Panc1 (cell line): ENCODE data around the gene PKNOX2. TPM values are rescaled to one million over a fixed set of nuclear protein-coding genes. Genes with fewer than 3 reads are reported as not detected.
A peak's percentile ranks its signal among the peaks of the same experiment; 100 is the strongest.

Experiments used
- ATAC-seq: fragments of 200-7000 bp; cut with Tn5 transposase; 2 replicates; pipeline ENCODE4 v1.9.1; 2020; ENCODE audit warnings: mild to moderate bottlenecking, moderate library complexity
- BruUV-seq: library from RNA; stranded (reverse); fragments of 400-500 nt; replicated peaks from 2 replicates; lab custom pipeline; 2021; lab: Mats Ljungman, UMichigan
- CTCF ChIA-PET: fragments of 300-600 bp; sonication (Branson Sonifier 250); formaldehyde crosslinking; loops from one replicate; lab custom pipeline; 2022; ENCODE audit warnings: antibody characterized with exemption; lab: Charles Lee
- POLR2A ChIA-PET: fragments of 300-600 bp; sonication (Branson Sonifier 250); formaldehyde crosslinking; loops from one replicate; lab custom pipeline; 2022; ENCODE audit warnings: antibody characterized with exemption; lab: Charles Lee
- DNase-seq: peaks from one replicate; pipeline ENCODE4 v3.0.0-alpha.2; 2010; ENCODE audit warnings: low read depth, low spot score
- H3K27ac ChIP-seq: 2 replicates; pipeline ENCODE4 v1.5.1; 2011; ENCODE audit warnings: mild to moderate bottlenecking, low read length, inconsistent platforms
- H3K27me3 ChIP-seq: fragments of 200-500 bp; sonication (Bioruptor generic); 2 replicates; pipeline ENCODE4 v1.6.0; 2014; ENCODE audit warnings: low read length, inconsistent platforms; ENCODE audit not compliant: control insufficient read depth, insufficient read depth
- H3K36me3 ChIP-seq: fragments of 200-500 bp; sonication (Bioruptor generic); 2 replicates; pipeline ENCODE4 v1.5.1; 2014; ENCODE audit warnings: inconsistent platforms, mild to moderate bottlenecking, low read length, moderate library complexity; ENCODE audit not compliant: control insufficient read depth, insufficient read depth
- H3K4me1 ChIP-seq: 2 replicates; pipeline ENCODE4 v1.5.1; 2011; ENCODE audit warnings: inconsistent platforms, mild to moderate bottlenecking, low read length, moderate library complexity; ENCODE audit not compliant: control insufficient read depth, insufficient read depth
- H3K4me3 ChIP-seq, 2 experiments: 2 replicates each; pipeline ENCODE4 v1.5.1; 2011 to 2012; ENCODE audit warnings: low read depth in 2 of 2, low read length in 2 of 2, mild to moderate bottlenecking in 2 of 2, inconsistent platforms in 1 of 2, moderate library complexity in 1 of 2
- H3K9me3 ChIP-seq: fragments of 200-500 bp; sonication (Bioruptor generic); 2 replicates; pipeline ENCODE4 v1.5.1; 2014; ENCODE audit warnings: low read depth, mild to moderate bottlenecking, inconsistent platforms, low read length, moderate library complexity; ENCODE audit not compliant: control insufficient read depth, insufficient read depth
- POLR2AphosphoS5 ChIP-seq: IDR thresholded peaks from 2 replicates; pipeline ENCODE4 v1.6.1; 2012; ENCODE audit warnings: mild to moderate bottlenecking, low read depth, low read length, moderate library complexity
- REST ChIP-seq, 2 experiments: IDR thresholded peaks; 2 replicates each; pipeline ENCODE4 v1.6.1; 2011 to 2012; ENCODE audit warnings: low read depth in 2 of 2, control low read depth in 1 of 2, low read length in 1 of 2, mild to moderate bottlenecking in 1 of 2, moderate library complexity in 1 of 2; ENCODE audit not compliant: insufficient read depth in 1 of 2
- SIN3A ChIP-seq: IDR thresholded peaks from 2 replicates; pipeline ENCODE4 v1.6.1; 2012; ENCODE audit warnings: low read depth, mild to moderate bottlenecking, low read length, moderate library complexity, borderline replicate concordance; ENCODE audit not compliant: insufficient read depth
- TCF7L2 ChIP-seq: IDR thresholded peaks from 2 replicates; pipeline ENCODE4 v1.6.1; 2011; ENCODE audit warnings: mild to moderate bottlenecking, low read depth, low read length, inconsistent platforms
- in situ Hi-C: cut with HindIII; loops from 2 replicates; pipeline ENCODE4 v1.10.0; 2016; ENCODE audit warnings: low sequenced_read_pairs, low pct_unique_long_range_greater_than_20kb
- intact Hi-C: fragments of 100-400 bp; cut with micrococcal nuclease; formaldehyde crosslinking; loops from one replicate; pipeline ENCODE4 v1.10.0; 2022; ENCODE audit not compliant: unreplicated experiment
- total RNA-seq: library from RNA; stranded (reverse); gene quantifications from one replicate; pipeline ENCODE4 v1.2.1, GENCODE V29; 2021; ENCODE audit not compliant: unreplicated experiment
- TF ChIP-seq, protein P1 (sequence below): fragments of 450-650 bp; IDR thresholded peaks from 2 replicates; pipeline ENCODE4 v1.5.1; 2017; ENCODE audit warnings: mild to moderate bottlenecking

PKNOX2 gene
- total RNA-seq, 1 experiment from 2014 or later, result not detected

GRCh38 chr11:125431481-125431880 lies 266.9 kb downstream of the PKNOX2 start:
- ATAC-seq (no peak), DNase-seq (no peak)
- H3K4me1 ChIP-seq, result peaks cover 3% of the 10 kb centered on the region
- no peak overlapping the region for H3K4me3 ChIP-seq
- peaks cover 8% of the 10 kb centered on the region for H3K27me3 ChIP-seq
- no peaks in the 10 kb centered on the region for H3K36me3 ChIP-seq
- H3K9me3 ChIP-seq, result no peaks in the 10 kb centered on the region
- BruUV-seq, result no TSS peak
- intact Hi-C loops, result no loop called here
- TF ChIP-seq TCF7L2, result no peak
- TF ChIP-seq REST (IDR thresholded peaks at IDR 0.05; ENCODE audit: insufficient read depth in 1 of 2, low read depth in 2 of 2, low read length in 1 of 2), result no peak
- TF ChIP-seq POLR2AphosphoS5, result no peak
- ChIA-PET POLR2A (no interaction called here), CTCF (interaction anchor here (0.6 kb wide), 1 partner anchor 126 kb away, joined by 3 read pairs; no protein-coding TSS in a partner anchor)
- in situ Hi-C loops, result no loop called here
- H3K27ac ChIP-seq, result no peak overlapping the region

GRCh38 chr11:125433454-125434121 lies 269.0 kb downstream of the PKNOX2 start:
- peaks cover 13% of the 10 kb centered on the region for H3K27me3 ChIP-seq
- no peak overlapping the region for H3K4me3 ChIP-seq
- H3K36me3 ChIP-seq, result no peaks in the 10 kb centered on the region
- CTCF ChIA-PET, result interaction anchor here (0.6 to 1.2 kb wide), 4 partner anchors 10 to 342 kb away, joined by 3 to 7 read pairs (median 4); no protein-coding TSS in a partner anchor
- H3K4me1 ChIP-seq, result peaks cover 3% of the 10 kb centered on the region
- POLR2A ChIA-PET, result no interaction called here
- BruUV-seq, result no TSS peak
- DNase-seq (no peak), ATAC-seq (peak; percentile 95)
- in situ Hi-C loops (no loop called here), intact Hi-C loops (no loop called here)
- TF ChIP-seq TCF7L2, result no peak
- TF ChIP-seq, protein P1, sequence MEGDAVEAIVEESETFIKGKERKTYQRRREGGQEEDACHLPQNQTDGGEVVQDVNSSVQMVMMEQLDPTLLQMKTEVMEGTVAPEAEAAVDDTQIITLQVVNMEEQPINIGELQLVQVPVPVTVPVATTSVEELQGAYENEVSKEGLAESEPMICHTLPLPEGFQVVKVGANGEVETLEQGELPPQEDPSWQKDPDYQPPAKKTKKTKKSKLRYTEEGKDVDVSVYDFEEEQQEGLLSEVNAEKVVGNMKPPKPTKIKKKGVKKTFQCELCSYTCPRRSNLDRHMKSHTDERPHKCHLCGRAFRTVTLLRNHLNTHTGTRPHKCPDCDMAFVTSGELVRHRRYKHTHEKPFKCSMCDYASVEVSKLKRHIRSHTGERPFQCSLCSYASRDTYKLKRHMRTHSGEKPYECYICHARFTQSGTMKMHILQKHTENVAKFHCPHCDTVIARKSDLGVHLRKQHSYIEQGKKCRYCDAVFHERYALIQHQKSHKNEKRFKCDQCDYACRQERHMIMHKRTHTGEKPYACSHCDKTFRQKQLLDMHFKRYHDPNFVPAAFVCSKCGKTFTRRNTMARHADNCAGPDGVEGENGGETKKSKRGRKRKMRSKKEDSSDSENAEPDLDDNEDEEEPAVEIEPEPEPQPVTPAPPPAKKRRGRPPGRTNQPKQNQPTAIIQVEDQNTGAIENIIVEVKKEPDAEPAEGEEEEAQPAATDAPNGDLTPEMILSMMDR, result peak; percentile 83
- H3K9me3 ChIP-seq, result no peaks in the 10 kb centered on the region
- H3K27ac ChIP-seq, result no peak overlapping the region

DNA sequence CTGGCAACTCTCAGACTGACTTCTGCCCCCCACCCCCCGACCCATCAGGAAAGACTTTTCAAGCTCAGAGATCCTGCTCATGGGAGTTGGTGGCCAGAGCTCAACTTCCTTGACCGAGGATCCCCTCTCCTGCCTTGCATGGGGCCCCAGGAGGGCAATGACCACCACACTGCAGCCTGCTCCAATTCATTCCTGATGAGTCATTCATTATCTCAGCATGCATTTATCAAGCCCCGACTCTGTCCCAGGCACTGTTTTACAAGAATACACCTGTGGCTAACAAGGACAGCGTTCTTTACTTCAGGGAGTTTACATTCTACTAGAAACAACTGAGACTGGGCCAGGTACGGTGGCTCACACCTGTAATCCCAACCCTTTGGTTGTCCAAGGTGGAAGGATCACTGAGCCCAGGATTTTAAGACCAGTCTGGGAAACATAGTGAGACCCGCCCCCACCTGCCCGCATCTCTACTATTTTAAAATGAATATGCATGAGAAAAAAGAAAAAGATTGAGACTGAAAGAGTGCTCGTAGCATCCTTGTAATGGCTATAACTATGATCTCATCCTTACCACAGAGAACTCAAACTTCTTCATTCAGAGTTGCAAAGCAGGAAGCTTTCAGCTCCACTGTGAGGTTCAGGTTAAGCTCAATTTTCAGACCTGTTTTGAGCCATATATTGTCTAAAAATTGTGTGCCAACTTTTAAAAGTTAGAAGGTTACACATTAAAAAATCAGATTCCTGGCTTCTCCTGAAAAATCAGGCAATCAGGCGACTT lies 271.1 kb downstream of the PKNOX2 start:
- ATAC-seq (no peak), DNase-seq (no peak)
- no TSS peak for BruUV-seq
- POLR2A ChIA-PET, result interaction anchor here (0.6 kb wide), 1 partner anchor 816 kb away, joined by 3 read pairs; no protein-coding TSS in a partner anchor
- CTCF ChIA-PET, result interaction anchor here (0.7 kb wide), 2 partner anchors 28 to 345 kb away, joined by 4 to 7 read pairs; no protein-coding TSS in a partner anchor
- in situ Hi-C loops, result no loop called here
- Histone ChIP-seq H3K4me1 (no peaks in the 10 kb centered on the region), H3K9me3 (no peaks in the 10 kb centered on the region), H3K36me3 (no peaks in the 10 kb centered on the region), H3K27ac (no peak overlapping the region), H3K27me3 (peaks cover 21% of the 10 kb centered on the region), H3K4me3 (no peak overlapping the region)
- TF ChIP-seq SIN3A (no peak), REST (IDR thresholded peaks at IDR 0.05; ENCODE audit: insufficient read depth in 1 of 2, low read depth in 2 of 2, low read length in 1 of 2) (no peak), TCF7L2 (no peak), POLR2AphosphoS5 (no peak)
- TF ChIP-seq, protein P1, result no peak
- intact Hi-C loops, result no loop called here
